ENCODE measurements around the gene CES4A.

The CES4A gene

DNA sequence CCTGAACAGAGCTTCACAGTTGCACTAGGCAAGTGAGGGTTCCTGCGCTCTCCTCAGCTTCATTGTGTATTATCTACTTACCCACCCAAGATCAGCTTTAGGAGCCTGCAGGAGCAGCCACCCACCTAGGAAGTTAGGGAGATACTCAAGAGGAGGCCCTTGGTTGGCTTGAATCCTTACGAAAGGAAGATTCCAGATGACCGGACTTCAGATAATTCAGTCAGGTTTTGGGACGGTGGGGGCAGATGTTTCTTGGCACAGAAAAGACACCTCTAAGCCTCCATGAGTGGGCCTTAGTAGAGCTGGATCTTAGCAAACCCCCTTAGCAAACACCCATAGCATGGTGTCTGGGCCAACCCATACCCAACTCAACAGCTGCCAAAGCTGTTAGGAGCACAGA, 38.2 kb downstream of the CES4A start:
- TF ChIP-seq CTCF (IDR thresholded peaks at IDR 0.05; ENCODE audit: extremely low read depth, missing control alignments): no peak
- no peak for DNase-seq (ENCODE audit: low spot score)

DNA sequence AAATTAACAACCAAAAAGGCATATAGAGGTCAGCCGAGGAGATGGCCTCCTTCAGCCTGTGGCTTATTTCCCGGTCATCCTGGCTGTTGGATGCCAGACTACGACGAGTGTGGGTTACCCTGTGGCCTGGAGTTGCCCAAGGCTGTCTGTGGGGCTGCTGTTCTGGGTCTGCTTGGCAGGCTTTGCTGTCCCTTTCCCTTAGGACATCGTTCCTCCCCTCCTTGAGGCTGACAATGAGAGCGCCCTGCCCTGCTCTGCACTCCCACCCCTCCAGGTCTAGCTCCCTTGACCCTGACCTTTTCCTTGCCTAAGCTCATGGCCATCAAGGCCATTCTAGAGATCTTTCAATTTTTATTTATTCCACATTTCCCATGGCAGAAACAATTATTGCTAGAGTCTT, 38.7 kb downstream of the CES4A start:
- no peak for TF ChIP-seq CTCF (IDR thresholded peaks at IDR 0.05; ENCODE audit: extremely low read depth, missing control alignments)
- DNase-seq (ENCODE audit: low spot score): no peak

DNA sequence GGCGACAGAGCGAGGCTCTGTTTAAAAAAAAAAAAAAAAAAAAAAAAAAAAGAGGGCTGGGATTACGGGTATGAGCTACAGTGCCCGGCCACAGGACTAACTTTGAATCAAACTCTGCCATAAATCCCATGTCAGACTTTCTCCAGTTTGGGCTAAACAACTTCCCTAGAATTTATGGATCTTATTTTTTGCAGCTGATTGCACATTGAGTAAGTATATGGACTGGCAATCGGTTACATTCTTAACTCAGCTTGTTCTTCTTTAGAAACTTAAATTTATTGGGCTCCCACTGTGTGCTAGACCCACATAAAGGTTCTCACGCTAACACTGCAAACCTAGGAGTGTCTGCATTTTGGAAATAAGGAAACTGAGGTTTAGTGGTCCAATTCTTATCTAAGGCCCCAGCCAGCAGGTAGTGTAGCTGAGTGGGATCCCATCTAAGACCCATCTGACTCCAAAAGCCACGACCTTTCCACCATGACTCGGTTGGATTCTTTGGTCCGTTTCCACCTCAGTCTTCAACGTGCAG, 39.8 kb downstream of the CES4A start:
- DNase-seq (ENCODE audit: low spot score): no peak
- no peak for TF ChIP-seq CTCF (IDR thresholded peaks at IDR 0.05; ENCODE audit: extremely low read depth, missing control alignments)

GRCh38 chr16:67028696-67029253, 40.4 kb downstream of the CES4A start, which contains the start of gene CBFB:
Gene CBFB, plus strand, starts transcription at chr16:67029149. Its CDS starts 259 bp downstream, at chr16:67029408.
- DNase-seq (ENCODE audit: low spot score): peak; percentile 99
- no peak for TF ChIP-seq CTCF (IDR thresholded peaks at IDR 0.05; ENCODE audit: extremely low read depth, missing control alignments)

DNA sequence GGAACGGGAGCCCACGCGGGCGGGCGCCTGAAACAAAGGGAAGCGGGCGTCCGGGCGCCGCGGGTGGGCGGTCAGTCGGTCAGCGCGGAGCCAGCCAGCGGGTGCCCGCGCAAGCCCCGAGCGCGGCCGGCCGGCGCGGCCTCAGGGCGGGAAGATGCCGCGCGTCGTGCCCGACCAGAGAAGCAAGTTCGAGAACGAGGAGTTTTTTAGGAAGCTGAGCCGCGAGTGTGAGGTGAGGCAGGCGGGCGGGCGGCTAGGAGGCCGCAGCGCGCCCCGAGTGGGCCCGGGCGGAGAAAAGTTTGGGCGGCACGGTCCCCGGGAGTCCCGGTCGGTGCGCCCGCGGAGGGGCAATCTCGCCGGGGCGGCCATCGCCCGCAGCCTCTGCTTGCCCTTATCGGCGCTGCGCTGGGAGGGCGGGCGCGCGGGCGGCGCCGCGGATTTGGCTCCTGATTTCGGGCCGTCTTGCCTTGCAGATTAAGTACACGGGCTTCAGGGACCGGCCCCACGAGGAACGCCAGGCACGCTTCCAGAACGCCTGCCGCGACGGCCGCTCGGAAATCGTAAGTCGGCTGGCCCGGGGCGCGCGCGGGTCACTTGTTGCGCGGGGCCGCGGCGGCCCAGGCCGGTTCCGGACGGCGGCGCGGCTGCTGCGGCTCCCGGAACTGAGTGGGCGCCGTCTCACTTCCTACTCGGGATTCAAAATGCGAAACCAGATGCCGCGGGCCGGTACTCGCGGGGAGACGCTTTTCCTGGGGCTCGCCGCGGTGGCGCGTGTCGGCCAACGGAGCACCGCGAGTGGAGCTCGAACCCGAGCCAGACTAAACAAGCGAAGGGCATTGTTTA, 41.1 kb downstream of the CES4A start:
- peak; percentile 75 for DNase-seq (ENCODE audit: low spot score)
- no peak for TF ChIP-seq CTCF (IDR thresholded peaks at IDR 0.05; ENCODE audit: extremely low read depth, missing control alignments)

DNA sequence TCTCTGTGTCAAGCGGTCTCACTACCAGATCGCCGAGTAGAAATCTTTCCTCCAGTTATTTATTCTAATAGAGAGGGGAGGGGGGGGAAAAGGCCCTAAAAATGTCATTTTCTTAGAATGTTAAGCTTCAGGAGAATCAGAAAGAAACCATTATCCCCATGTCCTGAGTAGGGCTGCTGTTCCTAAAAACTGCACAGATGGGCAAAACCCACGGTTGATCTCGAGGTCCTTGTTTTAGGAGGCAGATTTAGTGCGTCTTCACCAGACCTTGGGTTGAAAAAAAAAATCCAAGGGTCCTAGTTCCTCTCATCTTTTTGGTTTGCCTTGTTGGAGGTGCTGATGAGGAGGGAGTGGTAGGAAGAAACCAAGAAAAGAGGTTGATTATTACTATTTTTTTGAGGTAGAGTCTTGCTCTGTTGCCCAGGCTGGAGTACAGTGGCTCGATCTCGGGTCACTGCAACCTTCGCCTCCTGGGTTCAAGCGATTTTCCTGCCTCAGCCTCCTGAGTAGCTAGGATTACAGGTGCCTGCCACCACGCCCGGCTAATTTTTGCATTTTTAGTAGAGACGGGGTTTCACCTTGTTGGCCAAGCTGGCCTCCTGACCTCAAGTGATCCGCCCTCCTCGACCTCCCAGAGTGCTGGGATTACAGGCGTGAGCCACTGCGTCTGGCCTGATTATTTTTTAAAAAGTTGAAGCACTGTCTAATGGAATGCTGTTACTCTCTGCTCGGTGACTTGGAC, 42.0 kb downstream of the CES4A start:
- TF ChIP-seq CTCF (IDR thresholded peaks at IDR 0.05; ENCODE audit: extremely low read depth, missing control alignments): no peak
- no peak for DNase-seq (ENCODE audit: low spot score)

DNA sequence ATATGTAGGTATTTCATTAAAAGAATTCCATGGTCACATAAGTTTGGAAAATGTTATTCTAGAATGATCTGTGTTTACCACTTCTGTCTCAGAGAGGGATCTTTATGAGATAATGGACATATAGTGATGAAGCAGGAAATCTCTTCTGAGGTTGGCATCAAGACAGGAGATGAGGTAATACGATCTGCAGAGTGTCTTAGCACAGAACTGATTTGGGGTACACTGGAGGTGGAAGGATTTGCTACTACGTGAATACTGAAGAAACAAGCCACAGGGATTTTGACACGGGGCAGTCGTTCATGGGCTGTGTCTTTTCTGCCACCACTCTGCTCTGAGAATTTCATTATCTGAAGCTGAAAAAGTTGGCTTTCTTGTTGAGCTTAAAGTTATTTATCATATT, 46.1 kb downstream of the CES4A start:
- TF ChIP-seq CTCF (IDR thresholded peaks at IDR 0.05; ENCODE audit: extremely low read depth, missing control alignments): no peak
- no peak for DNase-seq (ENCODE audit: low spot score)

Measured in GM20000 (cell line).